ENCODE measurements around the gene SKAP2. TPM values are rescaled to one million over a fixed set of nuclear protein-coding genes. Genes with fewer than 3 reads are reported as not detected.

The SKAP2 gene
- total RNA-seq, 4 donors from 2014 or later, result 54.3 to 83.1 (median 76.1) TPM

DNA sequence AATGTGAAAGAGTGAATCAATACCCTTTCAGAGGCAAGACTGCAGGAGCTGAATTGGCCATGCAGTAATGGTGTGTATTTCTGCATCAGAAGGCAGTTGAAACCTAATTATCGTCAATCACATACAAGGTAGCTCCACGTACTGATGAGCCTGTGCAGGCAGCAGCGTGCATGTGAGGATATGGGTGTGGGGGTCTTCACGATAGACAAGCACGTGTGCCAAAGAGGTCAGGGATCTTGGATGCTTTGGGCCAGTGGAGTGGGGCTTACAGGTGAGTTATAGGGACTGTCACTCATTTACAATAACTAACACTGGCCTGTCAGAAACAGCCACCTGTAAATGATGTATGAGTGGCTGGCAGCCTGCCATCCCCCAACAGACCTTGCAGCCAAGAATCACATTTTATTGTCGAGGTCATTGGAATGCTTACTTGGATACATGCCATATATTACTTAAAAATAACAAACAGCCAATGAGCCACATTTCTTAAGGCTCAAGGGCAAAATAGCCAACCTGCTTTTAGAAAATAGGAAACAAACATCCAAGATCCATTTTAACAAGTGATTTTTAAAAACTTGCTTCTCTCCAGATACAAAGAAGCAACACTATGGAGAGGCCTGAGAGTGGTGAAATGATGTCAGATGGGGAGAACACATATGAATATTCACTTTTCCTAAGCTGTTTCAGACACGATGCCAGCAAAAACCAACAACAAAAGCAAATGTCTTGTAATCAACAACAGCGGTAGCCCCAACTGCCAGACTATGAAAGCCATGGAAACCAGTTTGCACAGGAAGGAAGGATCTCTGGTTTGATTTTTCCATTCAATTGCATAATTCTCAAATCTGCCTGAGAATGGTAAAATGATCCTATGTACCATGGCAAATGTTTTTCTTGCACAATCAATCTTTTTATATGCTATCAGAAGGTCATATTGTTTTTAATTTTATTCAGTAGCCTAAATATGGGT, 210.7 kb downstream of the SKAP2 start:
- Histone ChIP-seq H3K4me1 (peaks cover 0 to 9% (median 0%) of the 10 kb centered on the region in 3 donors), H3K4me3 (no peak overlapping the region), H3K36me3 (no peaks in the 10 kb centered on the region), H3K9me3 (no peaks in the 10 kb centered on the region), H3K27me3 (no peaks in the 10 kb centered on the region), H3K27ac (no peak overlapping the region)
- ATAC-seq, result no peak
- WGBS, 2 donors (ENCODE audit: low coverage in 1 of 2), result 52 to 57% methylated on average over 8 of the region's 8 CpGs
- TF ChIP-seq POLR2A (IDR thresholded peaks at IDR 0.05), result no peak
- no peak for TF ChIP-seq POLR2AphosphoS5 (IDR thresholded peaks at IDR 0.05)
- TF ChIP-seq, protein P1, sequence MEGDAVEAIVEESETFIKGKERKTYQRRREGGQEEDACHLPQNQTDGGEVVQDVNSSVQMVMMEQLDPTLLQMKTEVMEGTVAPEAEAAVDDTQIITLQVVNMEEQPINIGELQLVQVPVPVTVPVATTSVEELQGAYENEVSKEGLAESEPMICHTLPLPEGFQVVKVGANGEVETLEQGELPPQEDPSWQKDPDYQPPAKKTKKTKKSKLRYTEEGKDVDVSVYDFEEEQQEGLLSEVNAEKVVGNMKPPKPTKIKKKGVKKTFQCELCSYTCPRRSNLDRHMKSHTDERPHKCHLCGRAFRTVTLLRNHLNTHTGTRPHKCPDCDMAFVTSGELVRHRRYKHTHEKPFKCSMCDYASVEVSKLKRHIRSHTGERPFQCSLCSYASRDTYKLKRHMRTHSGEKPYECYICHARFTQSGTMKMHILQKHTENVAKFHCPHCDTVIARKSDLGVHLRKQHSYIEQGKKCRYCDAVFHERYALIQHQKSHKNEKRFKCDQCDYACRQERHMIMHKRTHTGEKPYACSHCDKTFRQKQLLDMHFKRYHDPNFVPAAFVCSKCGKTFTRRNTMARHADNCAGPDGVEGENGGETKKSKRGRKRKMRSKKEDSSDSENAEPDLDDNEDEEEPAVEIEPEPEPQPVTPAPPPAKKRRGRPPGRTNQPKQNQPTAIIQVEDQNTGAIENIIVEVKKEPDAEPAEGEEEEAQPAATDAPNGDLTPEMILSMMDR (IDR thresholded peaks at IDR 0.05), result no peak
- no peak for TF ChIP-seq EP300 (IDR thresholded peaks at IDR 0.05)

DNA sequence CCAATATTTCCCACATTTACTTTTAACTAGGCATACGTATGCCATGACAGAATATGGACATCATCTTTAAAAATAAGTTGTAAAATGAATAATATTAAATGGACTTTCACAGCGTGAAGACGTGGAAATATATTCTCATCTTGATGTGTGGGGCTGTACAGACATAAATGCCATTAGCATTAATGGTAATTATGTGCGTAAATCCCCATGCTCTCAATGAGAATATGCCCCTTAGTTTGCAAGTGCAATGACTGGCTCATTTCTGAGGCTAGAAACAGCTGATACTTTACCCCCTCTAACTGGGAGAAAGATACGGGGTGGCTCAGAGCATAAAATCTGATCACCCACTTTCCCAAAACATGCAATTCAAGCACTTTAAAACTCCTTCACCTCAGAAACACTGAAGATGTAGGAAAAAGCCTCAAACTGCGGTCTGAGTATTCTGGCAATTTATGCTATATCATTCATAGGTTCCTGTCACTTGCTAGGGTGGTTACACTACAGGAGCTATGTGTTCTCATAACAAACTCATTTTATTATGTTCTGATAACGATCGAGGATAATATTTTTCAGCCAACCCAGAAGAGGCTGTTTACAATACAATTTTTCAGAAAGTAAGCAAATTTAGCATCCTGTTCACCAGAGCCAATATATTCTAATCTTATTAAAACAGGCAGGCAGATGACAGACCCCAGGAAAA, 211.8 kb downstream of the SKAP2 start:
- TF ChIP-seq POLR2AphosphoS5 (IDR thresholded peaks at IDR 0.05) (no peak), EP300 (IDR thresholded peaks at IDR 0.05) (no peak), POLR2A (IDR thresholded peaks at IDR 0.05) (no peak)
- TF ChIP-seq, protein P1 (IDR thresholded peaks at IDR 0.05), result no peak
- 92 to 96% methylated on average over 7 to 8 of the region's 8 CpGs for WGBS, 2 donors (ENCODE audit: low coverage in 1 of 2)

DNA sequence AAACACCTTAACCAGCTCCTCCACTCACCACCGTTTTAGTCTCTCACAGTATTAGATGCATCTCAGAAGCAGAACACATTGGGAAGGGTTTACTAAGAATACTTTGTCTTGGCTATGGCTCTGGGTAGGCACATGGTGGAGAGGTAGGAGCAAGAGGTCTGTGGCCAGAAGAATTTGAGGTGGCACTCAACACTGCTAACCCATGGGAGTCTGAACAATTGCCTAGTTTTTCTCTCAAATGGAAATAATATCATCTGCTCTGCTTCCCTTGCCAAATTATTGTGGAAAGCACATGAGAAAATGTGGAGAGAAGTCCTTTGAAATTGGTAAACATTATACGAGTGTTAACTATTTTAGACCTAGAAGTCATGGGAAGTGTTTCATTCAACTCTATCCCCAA, 214.3 kb downstream of the SKAP2 start:
- Histone ChIP-seq H3K36me3 (no peaks in the 10 kb centered on the region), H3K9me3 (no peaks in the 10 kb centered on the region), H3K4me3 (no peak overlapping the region), H3K4me1 (peaks cover 0 to 9% (median 0%) of the 10 kb centered on the region in 3 donors), H3K27ac (no peak overlapping the region), H3K27me3 (no peaks in the 10 kb centered on the region)
- TF ChIP-seq POLR2AphosphoS5 (IDR thresholded peaks at IDR 0.05) (no peak), EP300 (IDR thresholded peaks at IDR 0.05) (no peak), POLR2A (IDR thresholded peaks at IDR 0.05) (no peak)
- TF ChIP-seq, protein P1 (IDR thresholded peaks at IDR 0.05), result no peak
- 79 to 83% methylated on average over 1 to 2 of the region's 2 CpGs for WGBS, 2 donors (ENCODE audit: low coverage in 1 of 2)
- ATAC-seq, result no peak

More for the DNA sequence above, 211.8 kb downstream of the SKAP2 start:
- H3K9me3 ChIP-seq, result no peaks in the 10 kb centered on the region
- H3K27me3 ChIP-seq, result no peaks in the 10 kb centered on the region
- no peak overlapping the region for H3K27ac ChIP-seq
- peaks cover 0 to 9% (median 0%) of the 10 kb centered on the region in 3 donors for H3K4me1 ChIP-seq
- H3K36me3 ChIP-seq, result no peaks in the 10 kb centered on the region
- ATAC-seq, result no peak
- H3K4me3 ChIP-seq, result no peak overlapping the region

DNA sequence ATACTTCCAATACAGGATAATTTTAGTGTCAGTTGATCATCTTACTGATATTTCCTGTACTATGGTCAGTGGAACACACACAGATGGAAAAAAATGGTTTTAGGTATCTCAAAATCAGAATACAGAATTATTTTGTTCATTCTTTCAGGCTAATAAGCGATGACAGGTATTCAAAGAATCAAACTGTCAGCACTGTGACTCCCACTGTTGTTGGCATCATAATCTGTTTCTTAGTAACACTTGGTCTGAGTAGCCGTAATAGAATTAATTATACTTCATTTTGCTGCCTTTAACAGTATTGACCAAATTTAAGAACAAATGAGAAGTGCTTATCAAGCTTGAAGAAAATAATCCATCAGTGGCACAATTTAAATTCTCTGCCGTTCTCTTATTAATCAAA, 215.0 kb downstream of the SKAP2 start:
- no peak overlapping the region for H3K4me3 ChIP-seq
- H3K4me1 ChIP-seq, result peaks cover 0 to 7% (median 0%) of the 10 kb centered on the region in 3 donors
- no peaks in the 10 kb centered on the region for H3K9me3 ChIP-seq
- H3K27me3 ChIP-seq, result no peaks in the 10 kb centered on the region
- TF ChIP-seq EP300 (IDR thresholded peaks at IDR 0.05) (no peak), POLR2A (IDR thresholded peaks at IDR 0.05) (no peak), POLR2AphosphoS5 (IDR thresholded peaks at IDR 0.05) (no peak)
- TF ChIP-seq, protein P1 (IDR thresholded peaks at IDR 0.05), result no peak
- no peak for ATAC-seq
- H3K36me3 ChIP-seq, result no peaks in the 10 kb centered on the region
- no peak overlapping the region for H3K27ac ChIP-seq
- 88 to 96% methylated on average over 3 of the region's 3 CpGs for WGBS, 2 donors (ENCODE audit: low coverage in 1 of 2)
